Thymus (tissue), 14 donors: ENCODE results near the gene SYNRG. TPM values are rescaled to one million over a fixed set of nuclear protein-coding genes. Genes with fewer than 3 reads are reported as not detected.

ENCODE experiments used
- DNase-seq, 9 donors: peaks; one replicate each; pipeline ENCODE4 v3.0.0-alpha.2; 2013; ENCODE audit warnings: low spot score in 9 of 9, low read depth in 6 of 9, missing footprints in 1 of 9
- H3K27ac ChIP-seq, 2 donors: one replicate each; pipeline ENCODE4 v1.5.1; 2013; ENCODE audit warnings: control low read depth in 1 of 2, low read depth in 1 of 2, low read length in 1 of 2, mild to moderate bottlenecking in 1 of 2, moderate library complexity in 1 of 2
- H3K27me3 ChIP-seq, 2 donors: one replicate each; pipeline ENCODE4 v1.5.1; 2013; ENCODE audit warnings: low read length in 1 of 2; ENCODE audit not compliant: control insufficient read depth in 2 of 2, insufficient read depth in 1 of 2
- H3K36me3 ChIP-seq, 2 donors: one replicate each; pipeline ENCODE4 v1.5.1; 2013; ENCODE audit warnings: low read length in 1 of 2, mild to moderate bottlenecking in 1 of 2, moderate library complexity in 1 of 2; ENCODE audit not compliant: control insufficient read depth in 2 of 2, insufficient read depth in 2 of 2
- H3K4me1 ChIP-seq, 2 donors: one replicate each; pipeline ENCODE4 v1.5.1; 2013; ENCODE audit warnings: low read length in 2 of 2; ENCODE audit not compliant: control insufficient read depth in 2 of 2, insufficient read depth in 2 of 2
- H3K4me3 ChIP-seq, 2 donors: one replicate each; pipeline ENCODE4 v1.5.1; 2013; ENCODE audit warnings: low read length in 2 of 2, control low read depth in 1 of 2, mild to moderate bottlenecking in 1 of 2
- H3K9me3 ChIP-seq, 2 donors: one replicate each; pipeline ENCODE4 v1.5.1; 2013; ENCODE audit warnings: low read length in 1 of 2, mild to moderate bottlenecking in 1 of 2; ENCODE audit not compliant: control insufficient read depth in 2 of 2, insufficient read depth in 1 of 2
- WGBS: extraction: QIAGEN DNeasy Blood & Tissue Kit; methylation state at CpG from one replicate; pipeline ENCODE4 v1.1.7; 2013; 5-methylcytosine and 5-hydroxymethylcytosine counted together
- long read RNA-seq, 10 donors: transcript quantifications; one replicate each; lab custom pipeline, GENCODE V29; 2026
- polyA plus RNA-seq: library from polyadenylated mRNA; stranded (reverse); fragments of 200-250 nt; gene quantifications from one replicate; pipeline ENCODE4 v1.2.3, GENCODE V29; 2013
- total RNA-seq: library from RNA; stranded (reverse); fragments of 120-200 nt; gene quantifications from one replicate; pipeline ENCODE4 v1.2.4, GENCODE V29; 2013
- donor health status: healthy.

Gene SYNRG
- total RNA-seq (20.2 TPM), polyA plus RNA-seq (17.8 TPM)
- long read RNA-seq, donor 1: 0 reads
- long read RNA-seq, donor 2: 0 reads
- long read RNA-seq, donor 3, partial matches to known transcripts: 0 of 3 reads
- long read RNA-seq, donor 3, other reads (novel, unspliced or antisense): 0 of 3 reads
- long read RNA-seq, donor 4: 0 reads
- long read RNA-seq, donor 5, partial matches to known transcripts: 7 of 7 reads
- long read RNA-seq, donor 5, other reads (novel, unspliced or antisense): 0 of 7 reads
- long read RNA-seq, donor 6, partial matches to known transcripts: 5 of 7 reads
- long read RNA-seq, donor 6, other reads (novel, unspliced or antisense): 0 of 7 reads
- long read RNA-seq, donor 7, partial matches to known transcripts: 5 of 6 reads
- long read RNA-seq, donor 7, other reads (novel, unspliced or antisense): 0 of 6 reads
- long read RNA-seq, donor 8, partial matches to known transcripts: 0 of 1 reads
- long read RNA-seq, donor 8, other reads (novel, unspliced or antisense): 0 of 1 reads
- long read RNA-seq, donor 9, partial matches to known transcripts: 0 of 3 reads
- long read RNA-seq, donor 9, other reads (novel, unspliced or antisense): 0 of 3 reads
- long read RNA-seq, donor 10: 0 reads

- peak; percentile 75 to 97 (median 93) for DNase-seq
- WGBS: 3% methylated on average over 60 of the region's 60 CpGs
- H3K4me1 ChIP-seq: peaks cover 2 to 20% of the 10 kb centered on the region in 2 donors
- H3K36me3 ChIP-seq: peaks cover 0 to 22% of the 10 kb centered on the region in 2 donors
- H3K27me3 ChIP-seq: no peaks in the 10 kb centered on the region
- H3K27ac ChIP-seq: peak within 1 kb of the TSS; percentile 91 to 97
- H3K9me3 ChIP-seq: no peaks in the 10 kb centered on the region
- H3K4me3 ChIP-seq: peak within 1 kb of the TSS; percentile 87 to 92
Observed at GRCh38 chr17:37609170-37610040, at the start of gene SYNRG. TSS of gene SYNRG (minus strand) at chr17:37609418. CDS start at chr17:37609355, 63 bp downstream.

- no peak overlapping the region for H3K27ac ChIP-seq
- no peaks in the 10 kb centered on the region for H3K36me3 ChIP-seq
- no peak for DNase-seq
- H3K27me3 ChIP-seq: peaks cover 0 to 6% of the 10 kb centered on the region in 2 donors
- no peaks in the 10 kb centered on the region for H3K4me1 ChIP-seq
- WGBS: 74% methylated on average over 1 of the region's 1 CpG
- H3K4me3 ChIP-seq: no peak overlapping the region
- no peaks in the 10 kb centered on the region for H3K9me3 ChIP-seq
Observed at GRCh38 chr17:37657202-37657601, 48.0 kb upstream of the SYNRG start.

DNA sequence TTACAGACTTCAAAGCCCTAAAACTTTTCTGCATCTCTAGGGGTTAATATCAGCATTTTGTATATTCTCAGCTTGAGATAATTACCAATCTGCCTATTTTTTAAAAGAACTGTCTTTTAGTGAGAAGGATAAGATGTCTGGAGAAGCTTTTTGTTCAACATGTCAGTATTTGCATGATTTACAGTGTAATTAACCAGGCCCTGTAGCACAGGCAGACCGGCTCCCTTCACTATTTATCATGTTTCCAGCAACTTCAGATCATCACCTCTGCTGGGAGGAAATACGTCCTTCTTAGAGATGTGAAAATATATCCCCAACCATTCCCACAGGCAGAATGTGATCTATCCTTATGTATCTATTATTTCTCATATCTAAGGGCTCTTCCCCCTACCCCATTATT lies 42.6 kb upstream of the SYNRG start:
- no peaks in the 10 kb centered on the region for H3K9me3 ChIP-seq
- DNase-seq: no peak
- H3K27me3 ChIP-seq: peaks cover 5 to 14% of the 10 kb centered on the region in 2 donors
- H3K36me3 ChIP-seq: no peaks in the 10 kb centered on the region
- H3K4me1 ChIP-seq: no peaks in the 10 kb centered on the region
- H3K4me3 ChIP-seq: no peak overlapping the region
- no peak overlapping the region for H3K27ac ChIP-seq
- 94% methylated on average over 2 of the region's 2 CpGs for WGBS

DNA sequence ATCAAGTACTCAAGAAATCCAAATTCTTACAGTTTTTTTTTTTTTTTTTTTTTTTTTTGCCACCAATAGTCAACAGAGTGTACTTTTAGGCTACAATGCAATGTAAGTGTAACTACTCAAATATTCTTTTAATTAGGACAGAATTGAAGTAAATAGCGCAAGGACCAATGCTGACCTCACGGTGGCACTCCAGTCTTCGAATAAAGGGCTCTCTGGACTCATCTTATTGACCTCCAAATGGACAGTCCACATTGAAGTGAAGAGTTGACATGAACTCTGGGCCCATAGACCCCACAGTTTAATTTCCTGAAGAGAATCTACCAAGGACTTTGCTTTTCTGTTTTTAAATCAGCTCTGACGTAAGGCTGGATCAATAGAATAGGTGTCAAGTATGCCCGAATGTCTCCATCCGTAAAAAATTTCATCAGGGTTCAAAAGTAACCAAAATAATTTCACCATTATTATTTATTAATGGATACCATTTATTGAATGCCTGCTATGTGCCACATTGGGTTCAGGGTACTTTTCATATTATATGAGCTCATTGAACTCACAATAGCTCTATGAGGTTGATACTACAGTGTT lies 41.3 kb upstream of the SYNRG start:
- Histone ChIP-seq H3K36me3 (no peaks in the 10 kb centered on the region), H3K27me3 (peaks cover 5 to 23% of the 10 kb centered on the region in 2 donors), H3K27ac (no peak overlapping the region), H3K4me1 (no peaks in the 10 kb centered on the region), H3K9me3 (no peaks in the 10 kb centered on the region), H3K4me3 (no peak overlapping the region)
- no peak for DNase-seq
- 64% methylated on average over 6 of the region's 6 CpGs for WGBS

DNA sequence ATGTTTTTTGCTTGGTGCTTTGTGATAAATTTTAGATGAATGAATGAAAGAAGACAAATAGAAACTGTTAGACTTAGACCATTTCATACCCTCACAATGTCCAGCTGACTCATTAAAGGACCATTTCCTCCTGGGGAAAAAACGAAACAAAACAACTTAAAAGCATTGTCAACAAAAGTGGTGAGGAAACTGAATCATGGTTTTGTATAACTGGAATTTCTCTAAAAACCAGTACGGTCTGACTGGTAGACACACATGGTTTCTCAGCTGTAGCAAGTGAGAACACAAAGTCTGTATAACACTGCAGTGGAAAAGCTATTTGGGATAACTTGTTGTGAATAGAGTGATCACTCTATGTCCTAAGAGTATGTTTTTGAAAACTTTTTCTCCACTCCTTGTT lies 39.3 kb upstream of the SYNRG start:
- WGBS: 57% methylated on average over 2 of the region's 2 CpGs
- peaks cover under 1 to 2% of the 10 kb centered on the region in 2 donors for H3K4me1 ChIP-seq
- H3K27me3 ChIP-seq: peaks cover 12 to 39% of the 10 kb centered on the region in 2 donors
- no peaks in the 10 kb centered on the region for H3K9me3 ChIP-seq
- H3K36me3 ChIP-seq: no peaks in the 10 kb centered on the region
- no peak overlapping the region for H3K27ac ChIP-seq
- no peak overlapping the region for H3K4me3 ChIP-seq
- no peak for DNase-seq

GRCh38 chr17:37647856-37648255 lies 38.6 kb upstream of the SYNRG start:
- WGBS: 88% methylated on average over 1 of the region's 1 CpG
- no peak for DNase-seq
- no peak overlapping the region for H3K27ac ChIP-seq
- no peaks in the 10 kb centered on the region for H3K36me3 ChIP-seq
- peaks cover 2% of the 10 kb centered on the region in 2 donors for H3K4me1 ChIP-seq
- peaks cover 12 to 37% of the 10 kb centered on the region in 2 donors for H3K27me3 ChIP-seq
- no peak overlapping the region for H3K4me3 ChIP-seq
- no peaks in the 10 kb centered on the region for H3K9me3 ChIP-seq

DNA sequence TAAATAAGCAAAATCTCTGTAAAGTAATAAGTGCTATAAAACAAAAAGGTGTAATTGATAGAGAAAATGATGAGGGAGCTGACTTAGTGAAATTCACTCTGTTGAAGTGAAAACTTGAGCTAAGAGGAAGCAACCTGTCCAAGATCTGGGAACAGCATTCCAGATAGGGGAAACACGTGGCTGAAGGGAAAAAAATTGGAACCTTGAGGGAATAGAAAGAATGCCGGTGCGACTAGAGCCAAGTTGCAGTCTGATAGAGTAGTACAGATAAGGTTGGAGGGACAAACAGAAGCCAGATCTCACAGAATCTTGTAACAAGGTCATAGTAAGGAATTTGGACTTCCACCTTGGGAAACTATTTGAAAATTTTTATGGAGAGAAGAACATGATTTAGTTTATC lies 34.7 kb upstream of the SYNRG start:
- peaks cover 0 to 9% of the 10 kb centered on the region in 2 donors for H3K36me3 ChIP-seq
- no peak overlapping the region for H3K27ac ChIP-seq
- no peak for DNase-seq
- no peaks in the 10 kb centered on the region for H3K9me3 ChIP-seq
- H3K4me1 ChIP-seq: peaks cover 2 to 11% of the 10 kb centered on the region in 2 donors
- H3K4me3 ChIP-seq: peak overlapping the region in 1 of 2 donors; percentile 64
- peaks cover 9 to 24% of the 10 kb centered on the region in 2 donors for H3K27me3 ChIP-seq
- WGBS: 37% methylated on average over 3 of the region's 3 CpGs

DNA sequence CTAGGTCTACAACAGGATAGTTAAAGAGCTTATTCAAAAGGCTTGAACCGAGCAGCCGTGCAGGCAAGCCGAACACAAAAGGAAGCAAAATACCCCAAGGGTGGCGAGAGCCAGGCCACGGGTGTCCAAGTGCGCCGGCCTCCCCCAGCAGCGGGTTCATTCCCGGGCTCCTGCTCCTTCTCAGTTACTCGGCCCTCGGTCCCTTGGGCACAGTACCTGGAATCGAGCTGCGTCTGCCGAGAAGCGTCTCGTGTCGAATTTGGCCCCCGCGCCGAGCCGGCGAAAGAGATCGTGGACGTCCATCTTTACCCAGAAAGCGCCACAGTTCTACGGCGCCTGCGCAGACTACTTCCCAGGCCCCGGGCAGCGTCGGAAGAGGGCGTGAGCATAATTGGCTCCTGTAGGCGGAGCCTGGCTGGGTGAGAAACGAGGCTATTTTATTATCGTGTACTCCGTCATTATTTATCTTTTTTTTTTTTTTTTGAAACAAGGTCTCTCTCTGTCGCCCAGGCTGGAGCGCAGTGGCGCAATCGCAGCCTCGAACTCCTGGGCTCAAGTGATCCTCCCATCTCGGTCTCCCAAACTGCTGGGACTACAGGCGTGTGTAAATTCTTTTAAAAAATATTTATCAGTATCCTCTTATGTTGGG lies 34.0 kb upstream of the SYNRG start, which contains the start of gene DDX52:
Gene DDX52 (minus strand): TSS at position 329 of the 649 bp plus-strand sequence. CDS start 26 bp downstream, at position 303.
- Histone ChIP-seq H3K4me1 (peaks cover 2 to 11% of the 10 kb centered on the region in 2 donors), H3K9me3 (no peaks in the 10 kb centered on the region), H3K36me3 (peaks cover 0 to 9% of the 10 kb centered on the region in 2 donors), H3K27ac (peak within 1 kb of the TSS; percentile 43 to 69), H3K27me3 (peaks cover 7 to 24% of the 10 kb centered on the region in 2 donors), H3K4me3 (peak within 1 kb of the TSS; percentile 64 to 73)
- peak; percentile 56 to 92 (median 82) for DNase-seq
- WGBS: under 1% methylated on average over 43 of the region's 43 CpGs
